Fibroblast of peridontal ligament (primary cell): ENCODE data around the gene AAK1.

ENCODE experiments used
- DNase-seq: peaks from one replicate; pipeline ENCODE4 v3.0.0-alpha.2; 2010; ENCODE audit errors: extremely low read depth

AAK1 gene

DNA sequence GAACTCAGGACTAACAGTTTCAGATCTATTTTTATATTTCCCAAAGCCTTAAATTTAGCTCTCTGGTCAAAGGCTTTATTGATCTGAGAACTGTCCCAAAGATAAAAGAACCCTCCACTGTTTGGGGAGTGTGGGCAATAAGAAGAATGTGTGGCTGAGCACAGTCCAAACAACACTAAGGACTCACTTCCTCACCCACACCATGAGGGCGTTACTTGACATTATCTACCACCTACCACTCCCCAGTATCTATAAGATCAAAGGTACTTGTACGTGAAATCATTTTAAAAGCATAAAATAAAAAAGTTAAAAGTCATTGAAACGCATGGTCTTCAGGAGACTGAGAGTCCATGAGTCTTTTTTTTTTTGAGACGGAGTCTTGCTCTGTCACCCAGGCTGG is 151.7 kb downstream of the AAK1 start:
- DNase-seq = no peak

- DNase-seq = no peak
These were observed 153.1 kb downstream of the AAK1 start for GRCh38 chr2:69490486-69490885.

DNA sequence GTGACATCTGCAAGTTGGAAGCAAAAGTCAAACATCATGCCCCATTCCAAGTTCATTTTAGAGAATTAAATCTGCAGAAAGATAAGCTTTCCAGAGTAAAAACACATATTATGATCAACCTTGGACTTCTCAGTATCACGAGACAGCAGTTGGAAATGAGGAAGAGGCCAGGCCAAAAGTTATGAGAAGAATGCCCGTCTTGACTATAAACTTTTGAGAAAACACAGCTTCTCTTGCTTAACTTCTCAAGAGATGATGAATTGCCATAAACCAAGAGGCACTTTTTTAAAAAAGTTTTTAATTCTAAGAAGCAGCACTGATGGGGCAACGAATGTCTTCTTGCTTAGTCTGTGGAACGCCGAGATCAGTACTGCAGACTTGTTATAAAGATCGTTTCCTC is 153.7 kb downstream of the AAK1 start:
- no peak for DNase-seq

DNA sequence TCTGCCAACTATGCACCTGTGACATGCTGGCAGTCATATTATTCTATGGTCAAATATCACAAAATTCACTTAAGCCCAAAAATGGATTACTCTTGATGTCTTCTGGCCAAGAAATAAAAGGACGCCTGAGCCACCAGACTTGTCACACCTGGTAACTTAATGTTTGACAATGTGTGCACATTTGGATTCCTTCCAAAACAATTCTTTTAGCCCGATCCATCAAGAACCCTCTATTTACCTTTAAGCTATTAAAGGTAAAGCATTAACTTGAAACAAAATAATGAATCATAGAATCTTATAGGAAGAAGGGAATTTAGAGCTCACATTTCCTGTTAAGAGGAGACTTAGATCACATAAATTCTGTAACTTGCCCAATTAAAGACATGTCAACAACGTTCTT is 159.8 kb downstream of the AAK1 start:
- DNase-seq = no peak

GRCh38 chr2:69483024-69483423 is 160.5 kb downstream of the AAK1 start:
- DNase-seq = peak; percentile 29

DNA sequence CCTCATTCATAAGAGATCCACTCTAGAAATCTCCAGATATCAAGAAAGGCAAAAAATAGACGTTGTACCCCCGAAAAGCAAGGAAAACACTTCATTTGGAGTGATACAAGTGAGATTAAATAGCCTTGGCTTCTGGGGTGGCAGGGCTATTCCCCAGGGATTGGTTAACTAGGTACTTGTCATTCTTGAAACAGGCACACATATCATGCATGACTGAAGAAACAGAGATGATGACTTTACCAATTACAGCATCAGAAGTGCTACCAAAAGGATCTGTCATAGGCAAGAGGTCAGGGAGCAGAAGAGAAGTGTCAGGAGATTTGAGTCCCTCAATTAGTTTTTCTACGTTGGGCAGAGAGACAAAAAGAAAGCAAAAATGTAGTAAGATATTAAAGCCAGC is 161.1 kb downstream of the AAK1 start:
- DNase-seq = no peak

GRCh38 chr2:69481421-69481820 is 162.1 kb downstream of the AAK1 start:
- no peak for DNase-seq

DNA sequence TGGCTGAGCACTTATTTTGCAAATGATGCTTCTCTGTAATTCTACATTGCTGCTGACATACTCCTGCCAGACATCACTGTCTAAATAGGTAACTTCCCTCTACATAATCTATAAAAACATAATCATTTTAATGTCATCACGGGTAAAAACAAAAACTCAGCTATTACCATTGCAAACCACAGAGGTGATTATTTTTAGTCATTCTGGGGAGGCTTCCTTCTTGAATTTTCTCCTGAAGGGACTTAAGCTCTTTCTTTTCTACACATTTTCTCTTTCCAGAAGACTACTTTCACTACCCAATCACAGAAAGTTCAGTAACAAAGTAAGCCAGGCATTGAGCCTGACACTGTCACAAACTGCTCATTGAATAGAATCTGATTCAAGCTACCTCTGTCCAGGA is 165.9 kb downstream of the AAK1 start:
- no peak for DNase-seq

DNA sequence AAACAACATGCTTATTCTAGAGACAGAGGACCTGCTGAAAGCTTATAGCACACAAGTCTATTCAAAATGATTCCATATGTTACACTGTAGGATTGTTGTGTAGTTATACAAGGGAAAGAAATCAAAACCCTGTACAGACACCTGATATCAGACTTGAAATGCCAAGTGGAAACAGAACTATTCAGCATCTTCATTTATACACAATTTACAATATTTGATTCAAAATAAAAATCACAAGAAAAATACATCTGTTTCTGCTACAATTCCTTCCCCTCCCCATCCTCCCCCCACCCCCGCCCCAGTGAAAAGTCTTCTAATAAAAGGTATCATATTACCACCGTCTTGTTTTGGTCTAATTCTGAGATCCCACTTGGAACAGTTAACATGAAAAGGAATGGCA is 168.9 kb downstream of the AAK1 start:
- DNase-seq = no peak

- DNase-seq = no peak
These were observed 171.7 kb downstream of the AAK1 start for GRCh38 chr2:69471793-69472192.

DNA sequence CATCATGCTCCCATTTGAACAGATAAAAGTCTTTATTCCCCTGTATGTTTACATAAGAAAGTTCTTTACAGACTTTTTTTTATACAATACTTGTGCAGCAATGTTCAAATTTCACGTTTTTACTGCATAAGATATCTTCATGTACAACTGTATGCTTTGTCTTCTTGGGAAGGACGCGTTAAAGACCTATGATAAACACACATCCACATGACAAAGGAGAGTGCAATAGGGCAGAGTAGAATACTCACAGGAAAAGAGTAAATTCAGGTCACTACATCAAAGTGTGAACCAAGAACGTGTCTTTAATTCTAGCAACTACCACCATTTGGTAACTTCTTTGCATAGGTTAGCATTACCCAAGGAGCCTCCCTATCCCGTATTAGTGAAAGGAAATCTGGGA is 172.6 kb downstream of the AAK1 start:
- DNase-seq = no peak

- DNase-seq = no peak
These were observed 173.8 kb downstream of the AAK1 start for GRCh38 chr2:69469784-69470183.

DNA sequence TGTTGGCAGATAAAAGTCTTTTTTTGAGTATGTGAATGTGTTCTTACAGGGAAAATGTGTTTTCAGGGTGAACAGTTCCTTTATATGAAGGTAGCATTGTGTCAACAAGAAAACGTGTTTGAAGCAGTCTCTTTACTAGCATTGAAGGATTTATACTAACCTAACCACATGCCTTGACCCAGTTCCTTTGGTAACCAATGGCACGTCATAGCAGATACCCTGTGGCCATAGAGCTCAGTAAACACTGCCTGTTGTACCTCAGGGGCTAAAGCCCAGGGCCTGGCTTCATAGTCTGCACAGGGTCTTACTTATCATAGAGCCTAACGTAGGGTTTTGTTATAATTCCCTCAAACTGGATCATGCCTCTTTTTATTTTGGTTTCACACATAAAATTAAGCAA is 174.2 kb downstream of the AAK1 start:
- DNase-seq = no peak

GRCh38 chr2:69466728-69467127 is 176.8 kb downstream of the AAK1 start:
- DNase-seq = no peak

DNA sequence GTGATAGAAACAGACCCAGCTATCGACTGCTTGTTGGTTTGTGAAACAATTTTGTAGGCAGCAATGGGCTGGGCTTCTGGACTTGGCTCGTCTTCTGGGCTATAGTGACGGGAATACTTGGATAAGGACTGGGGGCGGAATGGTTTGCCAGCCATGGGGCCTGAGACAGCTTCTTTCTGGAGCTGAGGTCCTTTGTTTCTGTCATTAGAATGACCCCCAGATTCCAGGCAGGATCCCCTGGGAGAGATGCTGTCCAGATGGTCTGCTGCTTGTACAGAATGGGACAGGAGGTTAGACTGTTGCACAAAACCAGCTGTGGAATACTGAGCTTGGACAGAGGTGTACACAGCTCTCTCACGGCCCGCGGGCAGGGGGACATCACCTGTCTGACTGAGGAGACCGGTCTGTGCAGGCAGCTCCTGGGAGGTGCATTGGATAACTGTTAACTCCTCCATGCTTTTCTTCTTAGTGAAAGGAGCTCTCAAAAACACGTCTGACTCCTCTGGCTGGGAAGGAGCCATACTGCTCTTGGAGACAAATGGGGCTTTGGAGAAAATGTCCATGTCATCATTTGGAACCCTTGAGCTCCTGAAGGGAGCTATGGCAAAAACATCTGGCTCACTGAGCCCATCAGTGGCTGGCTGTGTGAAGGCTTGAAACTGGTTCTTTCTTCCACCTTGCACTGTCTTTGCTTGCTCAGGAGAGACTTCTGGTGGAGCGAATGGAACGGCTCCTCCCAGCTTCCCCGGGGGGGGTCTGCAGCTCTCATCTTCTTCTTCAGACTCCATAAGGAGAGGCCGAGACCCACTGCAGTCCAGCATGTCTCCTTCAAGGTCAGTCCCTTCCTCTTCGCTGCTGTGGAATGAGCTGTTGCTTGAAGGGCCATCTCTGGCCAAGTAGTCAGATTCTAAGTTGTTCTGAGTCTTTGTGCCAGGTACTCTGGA is 177.8 kb downstream of the AAK1 start:
- DNase-seq = no peak

- no peak for DNase-seq
These were observed 179.0 kb downstream of the AAK1 start for GRCh38 chr2:69464575-69464974.

GRCh38 chr2:69462780-69463179 is 180.8 kb downstream of the AAK1 start:
- DNase-seq = no peak

- DNase-seq = no peak
These were observed 182.1 kb downstream of the AAK1 start for GRCh38 chr2:69461404-69461803.

DNA sequence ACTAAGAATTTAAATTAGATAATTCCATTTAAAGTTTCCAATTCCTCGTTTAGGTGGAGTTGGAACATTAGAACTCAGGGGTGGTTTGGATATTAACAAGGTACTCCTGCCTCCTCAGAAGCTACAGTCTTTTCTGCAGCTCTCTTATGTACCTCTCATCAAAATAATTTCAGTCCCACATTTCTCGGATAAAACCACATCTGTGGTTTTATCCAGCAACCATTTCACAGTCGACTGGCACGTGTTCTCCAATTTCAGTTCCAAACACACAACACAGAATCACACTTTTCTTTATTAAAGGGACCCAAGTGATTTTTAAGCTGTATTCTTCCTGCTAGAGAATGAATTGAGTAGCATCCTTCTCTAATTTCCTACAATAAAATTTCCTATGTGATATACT is 183.6 kb downstream of the AAK1 start:
- DNase-seq = no peak

GRCh38 chr2:69456950-69457445 is 186.5 kb downstream of the AAK1 start:
- DNase-seq = no peak

DNA sequence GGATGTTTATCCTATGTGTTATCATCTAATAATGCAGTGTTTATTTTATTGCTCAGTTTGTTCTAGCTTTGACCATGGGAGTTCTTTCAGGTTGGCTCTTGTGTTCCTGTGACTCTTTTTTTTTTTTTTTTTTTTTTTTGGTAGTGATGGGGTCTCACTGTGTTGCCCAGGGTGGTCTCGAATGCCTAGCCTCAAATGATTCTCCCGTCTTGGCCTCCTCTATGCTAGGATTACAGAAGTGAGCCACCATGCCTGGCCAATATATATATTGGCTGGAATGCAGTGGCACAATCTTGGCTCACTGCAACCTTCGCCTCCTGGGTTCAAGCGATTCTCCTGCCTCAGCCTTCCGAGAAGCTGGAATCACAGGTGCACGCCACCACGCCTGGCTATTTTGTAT is 187.4 kb downstream of the AAK1 start:
- no peak for DNase-seq

GRCh38 chr2:69454976-69455375 is 188.6 kb downstream of the AAK1 start:
- DNase-seq = no peak

DNA sequence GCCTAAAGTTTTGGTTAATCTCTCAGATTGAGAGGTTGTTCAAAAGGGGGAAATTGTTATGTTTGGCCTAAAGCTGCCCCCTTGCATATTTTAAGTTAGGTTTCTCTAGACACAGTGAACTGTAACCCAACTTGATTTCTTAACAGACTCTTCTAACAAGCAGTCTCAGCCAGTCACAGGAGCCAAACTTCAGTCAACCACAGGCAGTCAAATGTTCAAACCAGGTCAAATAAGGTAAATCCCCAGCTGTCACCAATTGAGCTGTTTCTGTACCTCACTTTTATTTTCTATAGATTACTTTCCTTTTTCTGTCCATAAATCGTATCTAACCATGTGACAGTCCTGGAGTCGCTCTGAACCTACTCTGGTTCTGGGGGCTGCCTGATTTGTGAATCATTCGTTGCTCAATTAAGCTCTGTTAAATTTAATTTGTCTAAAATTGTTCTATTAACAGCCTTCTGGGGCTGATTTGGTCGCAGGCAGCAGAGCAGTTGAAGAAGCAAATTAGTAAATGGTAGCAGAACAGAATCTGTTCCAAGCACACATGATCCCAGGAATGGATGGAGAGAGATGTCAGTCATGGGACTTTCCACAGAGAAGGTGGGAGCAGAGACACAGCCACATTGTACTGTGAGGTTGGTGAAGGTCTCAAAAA is 189.9 kb downstream of the AAK1 start:
- DNase-seq = no peak
